ENCODE data around the gene ASTL.

- TF ChIP-seq JUND (CRISPR knock-in tag; IDR thresholded peaks at IDR 0.05) (no peak), FOXP4 (CRISPR knock-in tag; IDR thresholded peaks at IDR 0.05) (no peak), HDAC2 (CRISPR knock-in tag; IDR thresholded peaks at IDR 0.05) (no peak)
These were observed 6.2 kb downstream of the ASTL start for GRCh38 chr2:96131813-96132745.
